ENCODE data around the gene ZBTB26.

DNA sequence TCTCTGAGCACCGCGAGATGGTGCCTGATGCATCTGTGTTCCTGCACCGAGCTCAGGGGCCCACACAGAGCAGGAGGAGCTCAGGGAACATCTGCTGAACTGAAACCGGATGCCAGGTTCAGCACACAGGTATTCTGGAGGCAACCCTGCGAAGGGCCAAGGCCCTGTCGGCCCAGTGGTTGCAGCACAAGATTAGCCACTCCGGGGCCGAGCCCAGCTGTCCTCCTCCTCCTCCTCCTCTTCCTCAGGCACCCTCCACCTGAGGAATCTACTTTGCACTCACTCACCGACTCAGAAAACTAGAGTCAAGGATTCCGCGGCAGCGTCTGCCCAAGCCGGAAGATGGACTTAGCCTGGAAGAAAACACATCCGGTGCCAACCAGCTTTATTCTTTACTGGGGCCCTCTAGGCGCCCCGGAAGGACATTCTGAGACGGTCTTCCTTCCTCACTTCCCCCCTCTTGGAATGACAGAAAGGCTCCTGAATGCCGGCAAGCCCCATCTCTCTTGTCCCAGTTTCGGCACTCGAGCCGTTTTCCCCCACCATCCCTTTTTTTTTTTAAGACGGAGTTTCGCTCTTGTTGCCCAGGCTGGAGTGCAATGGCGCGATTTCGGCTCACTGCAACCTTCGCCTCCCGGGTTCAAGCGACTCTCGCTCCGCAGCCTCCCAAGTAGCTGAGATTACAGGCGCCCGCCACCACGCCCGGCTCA, 18.2 kb downstream of the ZBTB26 start, which contains the start of gene ZBTB6:
- TF ChIP-seq, protein P1, sequence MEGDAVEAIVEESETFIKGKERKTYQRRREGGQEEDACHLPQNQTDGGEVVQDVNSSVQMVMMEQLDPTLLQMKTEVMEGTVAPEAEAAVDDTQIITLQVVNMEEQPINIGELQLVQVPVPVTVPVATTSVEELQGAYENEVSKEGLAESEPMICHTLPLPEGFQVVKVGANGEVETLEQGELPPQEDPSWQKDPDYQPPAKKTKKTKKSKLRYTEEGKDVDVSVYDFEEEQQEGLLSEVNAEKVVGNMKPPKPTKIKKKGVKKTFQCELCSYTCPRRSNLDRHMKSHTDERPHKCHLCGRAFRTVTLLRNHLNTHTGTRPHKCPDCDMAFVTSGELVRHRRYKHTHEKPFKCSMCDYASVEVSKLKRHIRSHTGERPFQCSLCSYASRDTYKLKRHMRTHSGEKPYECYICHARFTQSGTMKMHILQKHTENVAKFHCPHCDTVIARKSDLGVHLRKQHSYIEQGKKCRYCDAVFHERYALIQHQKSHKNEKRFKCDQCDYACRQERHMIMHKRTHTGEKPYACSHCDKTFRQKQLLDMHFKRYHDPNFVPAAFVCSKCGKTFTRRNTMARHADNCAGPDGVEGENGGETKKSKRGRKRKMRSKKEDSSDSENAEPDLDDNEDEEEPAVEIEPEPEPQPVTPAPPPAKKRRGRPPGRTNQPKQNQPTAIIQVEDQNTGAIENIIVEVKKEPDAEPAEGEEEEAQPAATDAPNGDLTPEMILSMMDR (IDR thresholded peaks at IDR 0.05), result no peak
- TF ChIP-seq POLR2A (IDR thresholded peaks at IDR 0.05), result no peak

Measured in uterus (tissue), 2 donors.